Retina (tissue), 1 donor: Measurements from ENCODE around the gene NOC3L.

ENCODE experiments used
- DNase-seq: peaks from one replicate; pipeline ENCODE4 v3.0.0-alpha.2; 2016

Gene NOC3L

DNA sequence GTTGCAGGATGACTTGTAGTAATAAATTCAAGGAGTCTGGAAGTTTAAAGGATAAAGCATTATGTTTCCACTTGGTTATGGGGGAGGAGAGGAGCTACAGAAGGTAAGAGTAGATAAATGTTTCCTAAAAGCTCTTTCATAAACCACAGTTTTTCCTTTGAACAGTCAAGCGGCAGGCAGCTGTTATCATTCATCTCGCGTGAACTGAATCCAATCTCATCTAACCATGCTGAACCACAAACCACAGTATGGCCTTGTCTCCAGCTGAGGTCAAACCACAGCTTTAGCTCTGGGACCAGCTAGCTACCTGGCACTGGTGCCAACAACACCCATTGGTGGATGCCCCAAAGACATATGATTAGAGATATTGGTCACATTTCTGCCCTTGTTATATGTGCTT, 63.3 kb downstream of the NOC3L start:
- DNase-seq = no peak

DNA sequence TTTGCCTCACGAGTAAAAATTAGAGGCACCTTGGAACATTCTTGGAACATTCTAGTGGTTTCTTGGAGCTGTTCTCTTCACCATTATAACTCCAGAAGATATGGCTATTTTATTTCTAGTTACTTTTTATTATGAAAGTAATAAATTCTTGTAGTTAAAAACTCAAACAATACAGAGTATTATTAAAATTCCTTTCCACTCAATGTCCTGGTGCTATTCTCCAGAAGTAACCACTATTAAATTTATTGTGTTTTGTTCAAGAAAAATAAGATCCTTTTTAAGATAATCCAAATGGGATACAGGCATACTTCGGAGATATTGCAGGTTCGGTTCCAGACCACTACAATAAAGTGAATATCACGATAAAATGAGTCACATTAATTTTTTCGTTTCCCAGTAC, 68.6 kb downstream of the NOC3L start:
- DNase-seq = no peak

DNA sequence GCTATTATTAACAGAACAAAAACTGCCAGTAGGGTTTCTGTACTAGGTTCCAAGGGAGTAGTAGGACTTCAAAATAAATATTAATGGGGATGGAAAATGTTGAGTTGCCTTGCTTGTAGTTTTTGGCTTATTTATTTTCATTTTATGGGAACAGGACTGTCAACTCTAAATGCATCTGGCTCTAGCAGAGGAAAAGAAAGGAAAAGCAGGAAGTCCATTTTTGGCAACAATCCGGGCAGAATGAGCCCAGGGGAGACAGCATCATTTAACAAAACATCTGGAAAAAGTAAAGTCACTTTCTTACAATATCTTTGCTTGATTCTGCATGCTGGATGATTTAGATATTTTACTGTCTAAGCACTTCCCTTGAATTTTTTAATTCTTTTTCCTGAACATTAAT, 69.4 kb downstream of the NOC3L start:
- DNase-seq = no peak

DNA sequence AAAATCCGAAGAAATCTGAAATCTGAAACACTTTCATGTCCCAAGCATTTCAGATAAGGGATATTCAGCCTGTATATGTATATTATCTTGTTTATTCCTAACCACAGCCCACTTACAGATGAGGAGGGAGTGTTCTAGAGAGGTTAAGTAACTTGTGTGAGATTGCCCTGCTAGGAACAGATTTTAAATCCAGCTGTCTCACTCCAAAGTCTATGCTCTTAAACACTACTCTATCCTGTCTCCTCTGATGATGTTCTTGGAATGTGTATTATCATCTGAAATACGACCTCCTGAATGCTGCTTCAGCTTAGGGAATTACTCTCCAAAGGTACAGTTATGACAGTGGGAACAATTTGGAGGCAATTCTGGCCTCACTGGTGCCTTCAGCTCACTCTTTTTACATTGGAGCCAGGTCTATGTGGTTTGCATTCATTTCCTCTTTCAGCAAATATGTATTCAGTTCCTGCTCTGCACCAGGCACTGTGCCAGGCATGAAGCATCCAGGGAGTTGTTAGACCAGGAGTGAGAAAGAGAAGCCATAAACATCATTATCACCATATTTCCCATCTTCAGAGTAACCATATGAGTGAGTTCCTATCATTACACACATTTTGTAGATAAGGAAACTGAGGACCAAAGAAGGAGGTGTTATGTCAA, 70.2 kb downstream of the NOC3L start:
- no peak for DNase-seq

DNA sequence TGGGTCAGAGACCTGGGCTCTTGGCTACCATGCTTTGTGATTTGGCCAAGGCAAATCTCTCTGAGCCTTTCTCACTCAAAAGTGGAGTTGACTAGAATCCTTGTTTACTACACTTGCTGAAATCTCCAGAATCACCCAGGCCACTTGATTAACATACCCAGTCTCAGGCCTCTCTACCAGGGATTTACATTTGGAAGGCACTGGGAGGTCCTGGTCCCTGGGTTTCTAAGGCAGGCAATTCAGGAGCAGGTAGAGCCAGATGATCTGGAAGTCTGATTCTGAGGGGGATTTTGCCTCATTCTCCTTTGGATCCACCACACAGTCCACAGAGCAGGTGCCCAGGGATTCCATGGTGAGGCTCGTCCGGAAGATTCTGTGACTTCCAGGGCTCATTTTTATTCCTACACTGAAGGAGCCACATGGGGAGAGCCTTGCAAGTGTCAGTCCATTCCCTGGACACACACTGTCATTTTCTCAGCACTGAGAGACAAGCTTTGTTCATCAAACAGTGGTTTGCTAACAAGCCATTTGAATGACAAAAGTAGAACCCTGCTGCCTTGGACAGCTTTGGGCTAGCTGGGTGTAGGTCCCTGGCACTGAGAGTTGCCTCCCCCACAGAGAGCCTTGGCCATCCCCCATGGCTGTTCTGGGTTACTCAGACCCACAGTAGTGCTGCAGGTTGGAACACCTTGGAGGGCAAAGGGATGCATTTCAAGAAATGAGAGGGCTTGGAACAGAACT, 74.2 kb downstream of the NOC3L start:
- no peak for DNase-seq

DNA sequence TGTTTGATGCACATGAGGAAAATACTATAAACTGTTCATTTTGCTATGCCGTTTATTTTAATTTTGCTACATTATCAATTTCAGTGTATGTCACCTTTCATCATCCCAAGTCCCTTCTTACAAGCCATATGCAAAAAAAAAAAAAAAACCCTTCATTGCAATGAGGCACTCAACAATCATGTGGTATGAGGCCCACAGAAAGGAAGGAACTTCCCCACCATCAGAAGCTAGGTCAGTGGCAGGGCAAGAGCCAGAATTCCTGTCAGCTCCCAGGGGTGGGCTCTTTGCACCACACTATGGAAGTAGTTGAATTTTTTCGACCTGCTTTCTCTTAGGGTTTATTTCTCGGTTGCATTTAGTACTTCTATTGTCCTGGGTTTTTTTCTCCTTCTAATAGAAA, 75.4 kb downstream of the NOC3L start:
- no peak for DNase-seq

DNA sequence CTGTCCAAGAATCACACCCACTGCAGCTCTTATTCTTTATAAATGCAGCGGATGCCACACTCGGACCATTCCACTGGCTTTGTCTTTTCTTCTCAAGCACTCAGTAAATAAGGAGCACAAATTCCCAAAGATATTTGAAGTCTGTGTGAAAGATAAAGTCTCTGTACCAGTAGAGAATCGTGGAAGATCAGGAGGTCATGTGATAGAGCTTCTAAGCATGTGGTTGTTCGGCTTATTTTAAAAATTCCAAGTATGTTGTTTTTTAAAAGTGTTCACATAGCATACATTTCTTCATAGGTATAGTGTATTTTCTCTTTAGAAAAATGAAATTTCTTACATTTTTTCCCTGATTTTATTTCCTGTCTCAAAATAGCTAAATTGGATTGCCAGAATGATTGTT, 75.8 kb downstream of the NOC3L start:
- DNase-seq = no peak

DNA sequence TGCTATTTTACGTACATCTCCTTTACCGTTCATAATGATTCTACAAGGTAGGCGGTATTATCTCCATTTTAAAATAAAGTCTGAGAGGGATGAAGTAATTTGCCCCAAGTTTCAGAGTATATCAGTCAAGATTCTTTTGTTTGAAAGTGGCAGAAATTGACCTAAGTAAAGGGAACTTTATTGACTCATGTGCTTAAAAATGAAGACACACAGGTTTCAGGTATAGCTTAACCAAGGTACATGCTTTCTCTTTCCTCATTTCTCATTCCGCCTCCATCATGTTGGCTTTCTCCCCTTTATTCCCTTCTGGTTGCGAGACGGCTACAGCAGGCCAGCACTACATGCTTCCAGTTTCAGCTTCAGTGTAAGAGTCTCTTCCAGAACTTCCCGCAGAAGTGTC, 77.5 kb downstream of the NOC3L start:
- no peak for DNase-seq
